Kidney epithelial cell (primary cell): ENCODE measurements around the gene MGAT3. TPM values are rescaled to one million over a fixed set of nuclear protein-coding genes. Genes with fewer than 3 reads are reported as not detected.

Experiments used
- DNase-seq: peaks from one replicate; pipeline ENCODE4 v3.0.0-alpha.2; 2010; ENCODE audit warnings: low read depth
- H3K27me3 ChIP-seq: 2 replicates; pipeline ENCODE4 v1.6.0; 2011; ENCODE audit warnings: low read length; ENCODE audit not compliant: control insufficient read depth, insufficient read depth
- H3K36me3 ChIP-seq: 2 replicates; pipeline ENCODE4 v1.5.1; 2011; ENCODE audit warnings: low read length; ENCODE audit not compliant: control insufficient read depth, insufficient read depth
- H3K4me3 ChIP-seq: 2 replicates; pipeline ENCODE4 v1.5.1; 2011; ENCODE audit warnings: low read depth, mild to moderate bottlenecking, control low read depth, low read length
- CTCF ChIP-seq: IDR thresholded peaks from 2 replicates; pipeline ENCODE4 v1.5.1; 2011; ENCODE audit warnings: mild to moderate bottlenecking, moderate library complexity, low read length, control low read depth, inconsistent platforms; ENCODE audit not compliant: insufficient read depth, poor library complexity, severe bottlenecking
- total RNA-seq: library from RNA; depleted of rRNA; stranded (reverse); fragments of >200 nt; gene quantifications from 2 replicates; pipeline ENCODE4 v1.2.3, GENCODE V29; 2015

MGAT3 gene
- total RNA-seq, 1 donor from 2014 or later, result 4.1 TPM

- DNase-seq, result no peak
- H3K36me3 ChIP-seq, result peaks cover 1% of the 10 kb centered on the region
- H3K27me3 ChIP-seq, result no peaks in the 10 kb centered on the region
- TF ChIP-seq CTCF, result no peak
- H3K4me3 ChIP-seq, result no peak overlapping the region
Observed at GRCh38 chr22:39419096-39419495, 37.7 kb upstream of the MGAT3 start.

GRCh38 chr22:39419911-39420310, 36.9 kb upstream of the MGAT3 start:
- TF ChIP-seq CTCF, result no peak
- Histone ChIP-seq H3K27me3 (no peaks in the 10 kb centered on the region), H3K36me3 (peaks cover 3% of the 10 kb centered on the region), H3K4me3 (no peak overlapping the region)
- no peak for DNase-seq

GRCh38 chr22:39421691-39422090, 35.1 kb upstream of the MGAT3 start:
- DNase-seq, result no peak
- H3K4me3 ChIP-seq, result no peak overlapping the region
- no peak for TF ChIP-seq CTCF

GRCh38 chr22:39422101-39422500, 34.7 kb upstream of the MGAT3 start:
- DNase-seq, result no peak
- Histone ChIP-seq H3K36me3 (peaks cover 1% of the 10 kb centered on the region), H3K4me3 (no peak overlapping the region), H3K27me3 (no peaks in the 10 kb centered on the region)
- TF ChIP-seq CTCF, result no peak

More at GRCh38 chr22:39421691-39422090, 35.1 kb upstream of the MGAT3 start:
- H3K36me3 ChIP-seq, result peaks cover 1% of the 10 kb centered on the region
- H3K27me3 ChIP-seq, result no peaks in the 10 kb centered on the region

- Histone ChIP-seq H3K27me3 (no peaks in the 10 kb centered on the region), H3K36me3 (peaks cover 3% of the 10 kb centered on the region), H3K4me3 (no peak overlapping the region)
- DNase-seq, result no peak
- no peak for TF ChIP-seq CTCF
Observed at GRCh38 chr22:39422721-39423120, 34.1 kb upstream of the MGAT3 start.

GRCh38 chr22:39423976-39424375, 32.8 kb upstream of the MGAT3 start:
- TF ChIP-seq CTCF, result no peak
- Histone ChIP-seq H3K36me3 (peaks cover 4% of the 10 kb centered on the region), H3K4me3 (no peak overlapping the region), H3K27me3 (no peaks in the 10 kb centered on the region)
- DNase-seq, result no peak
